Thyroid gland (tissue), 4 donors: ENCODE results near the gene CAPSL. TPM values are rescaled to one million over a fixed set of nuclear protein-coding genes. Genes with fewer than 3 reads are reported as not detected.

ENCODE experiments used
- DNase-seq, 2 donors: peaks; one replicate each; pipeline ENCODE4 v3.0.0-alpha.2; 2019
- H3K27ac ChIP-seq, 3 donors: fragments of 200-600 bp; sonication (generic); 1 replicate in 2 of 3; 2 replicates in 1 of 3; pipeline ENCODE4 v1.5.1; 2016 to 2019; ENCODE audit warnings: mild to moderate bottlenecking in 1 of 3, moderate library complexity in 1 of 3
- H3K27me3 ChIP-seq: fragments of 200-600 bp; sonication (generic); one replicate; pipeline ENCODE4 v1.5.1; 2019
- H3K36me3 ChIP-seq, 2 donors: fragments of 200-600 bp; sonication (generic); one replicate each; pipeline ENCODE4 v1.5.1; 2016 to 2019
- H3K4me1 ChIP-seq, 2 donors: fragments of 200-600 bp; sonication (generic); one replicate each; pipeline ENCODE4 v1.5.1; 2017 to 2019
- H3K4me3 ChIP-seq, 3 donors: fragments of 200-600 bp; sonication (generic); replicated peaks in 1 of 3; 1 replicate in 2 of 3; 2 replicates in 1 of 3; pipeline ENCODE4 v1.5.1; 2016; ENCODE audit warnings: mild to moderate bottlenecking in 1 of 3
- H3K9me3 ChIP-seq: fragments of 200-600 bp; sonication (generic); one replicate; pipeline ENCODE4 v1.5.1; 2017
- POLR2A ChIP-seq, 2 donors: fragments of 450-650 bp; IDR thresholded peaks; one replicate each; pipeline ENCODE4 v1.6.1; 2017; ENCODE audit warnings: antibody characterized with exemption in 2 of 2, mild to moderate bottlenecking in 2 of 2, moderate library complexity in 1 of 2
- WGBS, 2 donors: methylation state at CpG; one replicate each; pipeline ENCODE4 v1.1.5; 2017; 5-methylcytosine and 5-hydroxymethylcytosine counted together
- intact Hi-C: fragments of 100-400 bp; cut with DNase I; formaldehyde crosslinking; loops from one replicate; pipeline ENCODE4 v1.15.1; 2023
- total RNA-seq, 4 donors: library from RNA; depleted of rRNA; stranded (reverse); fragments of >200 nt; gene quantifications; one replicate each; pipeline ENCODE4 v1.2.3, GENCODE V29; 2016
- TF ChIP-seq, protein P1 (sequence below), 6 experiments: fragments of 200-600 bp in 3 of 6; fragments of 450-650 bp in 3 of 6; sonication (generic) in 3 of 6; IDR thresholded peaks; one replicate each; pipeline ENCODE4 v1.5.1; 2016 to 2019; ENCODE audit warnings: antibody characterized with exemption in 6 of 6, mild to moderate bottlenecking in 2 of 6, inconsistent platforms in 1 of 6, moderate library complexity in 1 of 6

Gene CAPSL
- total RNA-seq, 4 donors from 2014 or later: 0.33 to 2.4 TPM; not detected in 2

DNA sequence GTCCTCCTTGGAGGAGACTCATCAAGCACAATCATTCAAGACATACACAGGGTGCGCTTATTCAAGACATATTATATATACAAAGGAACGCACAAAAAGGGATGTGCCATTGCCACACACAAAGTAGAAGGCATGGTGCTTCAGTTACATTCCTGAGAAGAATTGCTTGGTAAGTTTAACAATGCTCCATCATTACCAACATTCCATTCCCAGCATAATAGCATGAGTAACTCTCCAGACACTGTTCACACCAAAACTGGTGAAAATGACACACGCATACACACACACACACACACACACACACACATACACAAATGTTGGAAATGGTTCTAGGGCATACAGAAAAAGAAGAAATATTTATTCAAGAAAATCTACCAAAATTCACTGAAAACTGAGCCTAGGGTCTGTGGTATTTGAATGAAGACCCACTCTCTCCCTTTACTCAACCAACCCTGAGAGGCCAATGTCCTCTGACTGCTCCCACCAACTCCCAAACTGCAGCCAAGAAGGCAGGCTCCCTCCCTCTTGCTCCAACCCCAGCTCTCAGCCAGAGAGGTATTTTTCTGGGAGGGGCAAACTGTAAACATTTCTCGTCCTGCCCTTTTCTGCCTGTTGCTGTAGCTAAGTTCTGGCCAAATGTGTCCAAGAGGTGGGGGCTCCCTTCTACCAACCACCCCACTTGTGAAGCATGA, 32.9 kb upstream of the CAPSL start:
- Histone ChIP-seq H3K36me3 (no peaks in the 10 kb centered on the region), H3K4me1 (no peaks in the 10 kb centered on the region), H3K27ac (no peak overlapping the region), H3K4me3 (no peak overlapping the region), H3K27me3 (no peaks in the 10 kb centered on the region), H3K9me3 (no peaks in the 10 kb centered on the region)
- intact Hi-C loops: no loop called here
- TF ChIP-seq, protein P1, sequence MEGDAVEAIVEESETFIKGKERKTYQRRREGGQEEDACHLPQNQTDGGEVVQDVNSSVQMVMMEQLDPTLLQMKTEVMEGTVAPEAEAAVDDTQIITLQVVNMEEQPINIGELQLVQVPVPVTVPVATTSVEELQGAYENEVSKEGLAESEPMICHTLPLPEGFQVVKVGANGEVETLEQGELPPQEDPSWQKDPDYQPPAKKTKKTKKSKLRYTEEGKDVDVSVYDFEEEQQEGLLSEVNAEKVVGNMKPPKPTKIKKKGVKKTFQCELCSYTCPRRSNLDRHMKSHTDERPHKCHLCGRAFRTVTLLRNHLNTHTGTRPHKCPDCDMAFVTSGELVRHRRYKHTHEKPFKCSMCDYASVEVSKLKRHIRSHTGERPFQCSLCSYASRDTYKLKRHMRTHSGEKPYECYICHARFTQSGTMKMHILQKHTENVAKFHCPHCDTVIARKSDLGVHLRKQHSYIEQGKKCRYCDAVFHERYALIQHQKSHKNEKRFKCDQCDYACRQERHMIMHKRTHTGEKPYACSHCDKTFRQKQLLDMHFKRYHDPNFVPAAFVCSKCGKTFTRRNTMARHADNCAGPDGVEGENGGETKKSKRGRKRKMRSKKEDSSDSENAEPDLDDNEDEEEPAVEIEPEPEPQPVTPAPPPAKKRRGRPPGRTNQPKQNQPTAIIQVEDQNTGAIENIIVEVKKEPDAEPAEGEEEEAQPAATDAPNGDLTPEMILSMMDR (IDR thresholded peaks at IDR 0.05): no peak
- no peak for TF ChIP-seq POLR2A (IDR thresholded peaks at IDR 0.05)
- DNase-seq: no peak
- WGBS, 2 donors: 87 to 92% methylated on average over 4 of the region's 4 CpGs

DNA sequence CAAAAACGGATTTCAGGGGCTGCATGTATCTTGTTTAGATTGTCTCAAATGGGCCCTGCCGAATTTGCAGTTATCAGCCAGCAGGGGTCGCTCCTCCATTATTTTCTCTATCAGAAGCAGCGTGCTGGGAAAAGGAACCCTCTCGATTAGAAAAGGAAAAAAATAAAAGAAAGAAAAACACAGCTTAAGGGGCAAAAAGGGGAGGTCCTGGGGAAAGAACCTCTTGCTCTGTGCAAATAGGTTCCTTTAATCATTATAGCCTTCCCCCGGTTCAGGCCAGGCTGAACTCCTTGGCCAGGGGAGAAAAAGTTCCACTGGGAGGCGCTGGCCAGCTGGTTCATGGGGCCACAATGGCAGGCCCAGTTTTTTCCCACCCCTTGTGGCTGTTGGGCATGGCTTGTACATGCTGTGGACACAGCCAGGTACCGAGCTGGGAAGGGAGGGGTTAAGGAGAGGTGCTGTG, 25.0 kb upstream of the CAPSL start:
- H3K36me3 ChIP-seq: no peaks in the 10 kb centered on the region
- WGBS, 2 donors: 46 to 51% methylated on average over 8 of the region's 8 CpGs
- no peaks in the 10 kb centered on the region for H3K9me3 ChIP-seq
- H3K27me3 ChIP-seq: no peaks in the 10 kb centered on the region
- intact Hi-C loops: no loop called here
- no peak overlapping the region for H3K27ac ChIP-seq
- TF ChIP-seq, protein P1 (IDR thresholded peaks at IDR 0.05): no peak
- no peak for TF ChIP-seq POLR2A (IDR thresholded peaks at IDR 0.05)
- DNase-seq: no peak
- no peak overlapping the region for H3K4me3 ChIP-seq
- no peaks in the 10 kb centered on the region for H3K4me1 ChIP-seq

DNA sequence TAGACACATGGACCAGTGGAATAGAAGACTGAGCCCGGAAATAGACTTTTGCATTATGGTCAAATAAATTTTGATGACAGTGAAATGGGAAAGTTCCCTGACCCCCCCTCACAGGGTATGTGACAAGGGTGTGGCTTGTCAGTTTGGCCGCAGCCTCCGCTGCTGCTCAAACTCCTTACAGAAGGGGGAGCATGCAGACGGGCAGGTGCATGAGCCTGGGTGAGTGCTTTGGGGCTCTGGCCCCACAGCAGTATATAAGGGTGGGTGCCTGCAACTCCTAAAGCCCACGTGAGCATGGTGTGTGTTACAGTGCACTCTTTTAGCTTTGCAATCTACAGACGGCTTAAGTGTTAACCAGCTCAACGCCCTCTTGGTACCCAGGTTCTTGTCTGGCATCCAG, 21.9 kb upstream of the CAPSL start:
- WGBS, 2 donors: 82 to 83% methylated on average over 6 of the region's 7 CpGs
- TF ChIP-seq, protein P1 (IDR thresholded peaks at IDR 0.05): no peak
- no peak for TF ChIP-seq POLR2A (IDR thresholded peaks at IDR 0.05)
- Histone ChIP-seq H3K36me3 (no peaks in the 10 kb centered on the region), H3K4me3 (no peak overlapping the region), H3K9me3 (no peaks in the 10 kb centered on the region), H3K27ac (no peak overlapping the region), H3K27me3 (no peaks in the 10 kb centered on the region), H3K4me1 (no peaks in the 10 kb centered on the region)
- DNase-seq: no peak
- intact Hi-C loops: no loop called here

DNA sequence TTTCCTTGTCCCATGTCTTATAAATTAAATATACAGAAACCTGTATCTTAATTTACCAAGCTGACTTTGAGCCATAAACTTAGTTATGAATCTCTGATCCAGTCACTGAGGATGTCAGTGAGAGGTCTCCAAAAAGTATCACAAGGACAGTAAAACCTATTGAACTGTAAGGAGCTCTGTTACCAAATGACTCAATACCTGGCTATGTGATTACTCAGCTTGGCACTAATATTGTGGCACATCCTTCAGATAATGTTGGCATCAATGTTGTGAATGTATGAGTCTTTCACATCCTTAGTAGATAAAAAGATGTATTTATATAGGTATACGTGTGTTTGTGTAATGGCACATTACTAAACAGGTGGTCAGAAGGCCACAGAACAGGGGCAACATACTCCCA, 18.0 kb upstream of the CAPSL start:
- Histone ChIP-seq H3K36me3 (no peaks in the 10 kb centered on the region), H3K27ac (no peak overlapping the region), H3K27me3 (no peaks in the 10 kb centered on the region), H3K4me3 (no peak overlapping the region), H3K4me1 (no peaks in the 10 kb centered on the region), H3K9me3 (no peaks in the 10 kb centered on the region)
- 95% methylated on average over 1 of the region's 1 CpG for WGBS, 2 donors
- intact Hi-C loops: no loop called here
- DNase-seq: no peak
- TF ChIP-seq, protein P1 (IDR thresholded peaks at IDR 0.05): no peak
- no peak for TF ChIP-seq POLR2A (IDR thresholded peaks at IDR 0.05)

DNA sequence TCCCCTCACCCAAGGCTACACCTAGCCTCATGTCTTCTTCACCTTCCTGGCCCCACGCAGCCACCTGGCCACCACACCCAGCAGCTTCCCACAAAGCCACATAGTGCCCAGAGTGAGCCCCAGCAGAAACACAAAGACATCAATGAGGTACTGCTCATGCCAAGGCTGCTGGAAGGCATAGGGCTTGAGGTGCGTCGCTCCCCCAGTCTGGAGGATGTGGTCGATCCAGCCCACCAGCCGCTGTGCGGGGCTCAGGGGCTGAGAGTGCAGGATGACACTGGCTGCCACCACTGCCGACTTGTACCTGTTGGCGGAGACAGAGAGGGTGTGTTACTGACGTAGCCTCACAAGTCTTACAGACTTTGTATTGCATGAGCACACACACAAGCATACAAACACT, 15.8 kb upstream of the CAPSL start:
- DNase-seq: no peak
- TF ChIP-seq POLR2A (IDR thresholded peaks at IDR 0.05): no peak
- TF ChIP-seq, protein P1 (IDR thresholded peaks at IDR 0.05): no peak
- intact Hi-C loops: no loop called here
- Histone ChIP-seq H3K27ac (no peak overlapping the region), H3K4me3 (no peak overlapping the region), H3K4me1 (no peaks in the 10 kb centered on the region), H3K36me3 (no peaks in the 10 kb centered on the region), H3K9me3 (no peaks in the 10 kb centered on the region), H3K27me3 (no peaks in the 10 kb centered on the region)
- 68 to 74% methylated on average over 9 of the region's 9 CpGs for WGBS, 2 donors
